GM12878 (cell line): ENCODE data around the gene INSYN2B.

ENCODE experiments used
- CEBPB ChIP-seq, 2 experiments: fragments of 150-350 bp in 1 of 2; IDR thresholded peaks; 2 replicates each; pipeline ENCODE4 v1.6.1; 2012 to 2014; ENCODE audit warnings: low read depth in 2 of 2, low read length in 2 of 2, borderline replicate concordance in 1 of 2, inconsistent platforms in 1 of 2
- EZH2 ChIP-seq: IDR thresholded peaks from 2 replicates; pipeline ENCODE4 v1.6.1; 2012; ENCODE audit warnings: low read depth, mild to moderate bottlenecking, control low read depth, inconsistent platforms, low read length, borderline replicate concordance; ENCODE audit not compliant: control insufficient read depth
- HDAC2 ChIP-seq: fragments of 200-600 bp; sonication (generic); IDR thresholded peaks from 2 replicates; pipeline ENCODE4 v1.6.1; 2017
- HDGF ChIP-seq: fragments of 450-650 bp; IDR thresholded peaks from 2 replicates; pipeline ENCODE4 v1.6.1; 2016; ENCODE audit warnings: antibody characterized with exemption
- JUNB ChIP-seq: IDR thresholded peaks from 2 replicates; pipeline ENCODE4 v1.6.1; 2016; ENCODE audit warnings: antibody characterized with exemption, mild to moderate bottlenecking
- MTA3 ChIP-seq: IDR thresholded peaks from 2 replicates; pipeline ENCODE4 v1.6.1; 2012; ENCODE audit warnings: low read length, inconsistent platforms, borderline replicate concordance
- MXI1 ChIP-seq: fragments of 150-350 bp; IDR thresholded peaks from 2 replicates; pipeline ENCODE4 v1.6.1; 2011; ENCODE audit warnings: low read depth, mild to moderate bottlenecking, inconsistent platforms, low read length, improper control_type of control experiment
- POLR2A ChIP-seq: IDR thresholded peaks from 2 replicates; pipeline ENCODE4 v1.6.1; 2011; ENCODE audit warnings: low read depth, mild to moderate bottlenecking, low read length
- SREBF1 ChIP-seq: IDR thresholded peaks from 2 replicates; pipeline ENCODE4 v1.6.1; 2012; ENCODE audit warnings: mild to moderate bottlenecking, low read length
- ZSCAN29 ChIP-seq: fragments of 450-650 bp; IDR thresholded peaks from 2 replicates; pipeline ENCODE4 v1.6.1; 2017; ENCODE audit warnings: mild to moderate bottlenecking, moderate library complexity
- TF ChIP-seq, protein P1 (sequence below): fragments of 450-650 bp; IDR thresholded peaks from 2 replicates; pipeline ENCODE4 v1.6.1; 2017; ENCODE audit warnings: mild to moderate bottlenecking, low read depth, inconsistent platforms; ENCODE audit not compliant: poor library complexity, severe bottlenecking
- TF ChIP-seq, protein P2 (sequence below): fragments of 150-350 bp; IDR thresholded peaks from 2 replicates; pipeline ENCODE4 v1.6.1; 2014; ENCODE audit warnings: mild to moderate bottlenecking, low read depth, low read length

DNA sequence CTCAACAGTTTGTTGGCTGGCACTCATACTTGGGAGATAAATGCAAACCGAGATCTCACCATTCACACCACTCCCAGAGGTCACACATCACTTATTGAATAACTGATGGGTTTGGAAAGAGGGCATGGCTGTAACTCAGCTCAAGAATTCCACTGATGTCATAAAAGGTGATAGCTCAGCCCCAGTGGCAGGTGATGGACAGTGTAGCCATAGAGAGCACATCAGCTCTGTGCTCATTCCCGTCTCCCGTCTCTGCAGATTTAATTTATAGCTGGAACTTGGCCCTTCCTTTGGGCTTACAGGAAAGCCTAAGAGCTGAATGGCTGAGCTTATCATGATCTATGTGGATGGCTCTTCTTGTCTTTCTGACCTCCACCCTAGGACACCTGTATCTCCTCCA, 59.8 kb downstream of the INSYN2B start:
- TF ChIP-seq MTA3 (no peak), POLR2A (no peak), SREBF1 (no peak), MXI1 (no peak), HDGF (no peak), HDAC2 (no peak), CEBPB (IDR thresholded peaks at IDR 0.05; ENCODE audit: borderline replicate concordance in 1 of 2, low read depth in 2 of 2, low read length in 2 of 2) (no peak), ZSCAN29 (no peak), EZH2 (no peak), JUNB (no peak)
- TF ChIP-seq, protein P1, sequence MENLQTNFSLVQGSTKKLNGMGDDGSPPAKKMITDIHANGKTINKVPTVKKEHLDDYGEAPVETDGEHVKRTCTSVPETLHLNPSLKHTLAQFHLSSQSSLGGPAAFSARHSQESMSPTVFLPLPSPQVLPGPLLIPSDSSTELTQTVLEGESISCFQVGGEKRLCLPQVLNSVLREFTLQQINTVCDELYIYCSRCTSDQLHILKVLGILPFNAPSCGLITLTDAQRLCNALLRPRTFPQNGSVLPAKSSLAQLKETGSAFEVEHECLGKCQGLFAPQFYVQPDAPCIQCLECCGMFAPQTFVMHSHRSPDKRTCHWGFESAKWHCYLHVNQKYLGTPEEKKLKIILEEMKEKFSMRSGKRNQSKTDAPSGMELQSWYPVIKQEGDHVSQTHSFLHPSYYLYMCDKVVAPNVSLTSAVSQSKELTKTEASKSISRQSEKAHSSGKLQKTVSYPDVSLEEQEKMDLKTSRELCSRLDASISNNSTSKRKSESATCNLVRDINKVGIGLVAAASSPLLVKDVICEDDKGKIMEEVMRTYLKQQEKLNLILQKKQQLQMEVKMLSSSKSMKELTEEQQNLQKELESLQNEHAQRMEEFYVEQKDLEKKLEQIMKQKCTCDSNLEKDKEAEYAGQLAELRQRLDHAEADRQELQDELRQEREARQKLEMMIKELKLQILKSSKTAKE, result no peak
- TF ChIP-seq, protein P2, sequence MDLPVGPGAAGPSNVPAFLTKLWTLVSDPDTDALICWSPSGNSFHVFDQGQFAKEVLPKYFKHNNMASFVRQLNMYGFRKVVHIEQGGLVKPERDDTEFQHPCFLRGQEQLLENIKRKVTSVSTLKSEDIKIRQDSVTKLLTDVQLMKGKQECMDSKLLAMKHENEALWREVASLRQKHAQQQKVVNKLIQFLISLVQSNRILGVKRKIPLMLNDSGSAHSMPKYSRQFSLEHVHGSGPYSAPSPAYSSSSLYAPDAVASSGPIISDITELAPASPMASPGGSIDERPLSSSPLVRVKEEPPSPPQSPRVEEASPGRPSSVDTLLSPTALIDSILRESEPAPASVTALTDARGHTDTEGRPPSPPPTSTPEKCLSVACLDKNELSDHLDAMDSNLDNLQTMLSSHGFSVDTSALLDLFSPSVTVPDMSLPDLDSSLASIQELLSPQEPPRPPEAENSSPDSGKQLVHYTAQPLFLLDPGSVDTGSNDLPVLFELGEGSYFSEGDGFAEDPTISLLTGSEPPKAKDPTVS, result no peak
